ENCODE measurements around the gene DMD.

DMD gene

DNA sequence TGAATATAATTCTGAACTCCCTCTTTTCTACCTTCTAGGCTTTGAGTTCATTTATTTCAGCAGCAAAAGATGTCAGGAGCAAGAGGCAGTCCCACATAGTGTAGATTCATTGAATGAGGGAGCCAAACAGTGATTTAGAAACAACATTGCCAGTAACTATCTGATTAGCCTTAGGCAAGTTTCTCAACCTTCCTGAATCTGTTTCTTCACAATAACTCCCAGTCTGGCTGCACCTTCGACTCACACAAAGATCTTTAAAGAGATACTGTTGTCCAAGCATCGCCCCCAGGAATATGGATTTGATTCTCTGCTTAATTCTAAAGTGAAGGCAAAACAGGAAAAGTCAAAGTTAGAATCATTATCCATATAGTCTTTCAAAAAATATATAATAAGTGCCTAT is 1026.2 kb downstream of the DMD start:
- DNase-seq = no peak

- peak; percentile 20 for DNase-seq
These were observed 1028.3 kb downstream of the DMD start for GRCh38 chrX:32183066-32183465.

DNA sequence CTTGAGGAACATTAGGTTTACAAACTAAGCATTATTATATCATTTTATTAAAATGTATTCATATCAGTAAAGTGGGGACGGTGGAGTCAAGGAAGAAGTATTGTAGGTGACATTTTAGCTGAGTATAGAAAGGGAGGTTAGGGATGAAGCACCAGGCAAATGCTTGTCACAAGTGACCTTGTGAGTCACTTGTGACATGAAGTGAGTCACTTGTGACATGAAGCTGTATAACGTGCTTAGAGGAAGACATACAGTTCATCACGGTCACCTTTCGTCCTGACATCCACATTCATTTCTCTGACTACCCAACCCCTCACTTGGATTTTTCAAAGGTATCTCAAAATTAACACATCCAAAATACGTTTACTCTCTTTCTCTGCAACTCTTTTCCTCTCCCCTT is 1034.8 kb downstream of the DMD start:
- no peak for DNase-seq

- no peak for DNase-seq
These were observed 1040.9 kb downstream of the DMD start for GRCh38 chrX:32170481-32170880.

DNA sequence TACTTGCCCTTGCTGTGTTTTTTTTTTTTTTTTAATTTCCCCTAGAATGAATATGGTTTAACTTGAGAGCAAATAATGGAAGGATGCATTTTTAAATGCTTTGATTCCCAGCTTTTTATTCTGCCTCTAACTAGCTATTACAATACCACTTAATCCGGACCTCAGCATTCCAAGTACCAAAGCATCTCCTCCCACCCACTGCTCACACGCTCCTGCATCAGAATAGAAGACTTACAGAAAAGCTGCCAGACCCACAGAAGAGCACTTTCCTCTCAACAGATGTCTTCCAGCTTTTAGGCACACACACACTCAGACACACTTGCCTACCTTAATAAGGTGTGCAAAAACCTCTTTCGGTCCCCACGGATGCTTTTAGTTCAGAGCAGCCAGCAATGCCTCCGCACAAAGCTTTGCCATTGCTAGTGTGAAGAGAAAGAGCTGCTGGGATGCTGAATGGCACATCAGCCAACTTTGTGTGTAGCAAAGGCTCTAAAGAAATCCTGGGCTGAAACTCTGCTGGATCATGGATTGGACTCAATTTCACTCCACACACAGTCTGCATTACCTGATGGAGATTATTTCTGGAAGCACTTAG is 1056.2 kb downstream of the DMD start:
- DNase-seq = no peak

DNA sequence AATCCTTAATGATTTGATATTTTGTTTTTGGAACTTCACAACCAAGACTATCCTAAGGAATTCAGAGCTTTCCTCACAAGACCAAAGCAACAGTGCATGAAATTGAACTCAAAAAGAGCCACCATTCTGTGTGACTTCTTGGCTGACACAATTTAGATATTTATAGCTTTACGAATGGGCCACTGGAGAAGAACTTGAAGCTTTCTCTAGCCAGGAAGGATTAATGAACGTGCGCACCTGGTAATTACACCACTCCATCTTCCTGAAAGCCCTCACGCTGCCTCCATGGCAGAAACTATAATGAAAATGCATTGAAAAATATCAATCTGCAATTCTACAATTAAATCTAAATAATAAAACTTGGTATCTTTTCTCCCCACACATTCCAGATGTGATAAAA is 1057.8 kb downstream of the DMD start:
- no peak for DNase-seq

GRCh38 chrX:32150141-32150540 is 1061.2 kb downstream of the DMD start:
- DNase-seq = no peak

GRCh38 chrX:32141841-32142240 is 1069.5 kb downstream of the DMD start:
- no peak for DNase-seq

DNA sequence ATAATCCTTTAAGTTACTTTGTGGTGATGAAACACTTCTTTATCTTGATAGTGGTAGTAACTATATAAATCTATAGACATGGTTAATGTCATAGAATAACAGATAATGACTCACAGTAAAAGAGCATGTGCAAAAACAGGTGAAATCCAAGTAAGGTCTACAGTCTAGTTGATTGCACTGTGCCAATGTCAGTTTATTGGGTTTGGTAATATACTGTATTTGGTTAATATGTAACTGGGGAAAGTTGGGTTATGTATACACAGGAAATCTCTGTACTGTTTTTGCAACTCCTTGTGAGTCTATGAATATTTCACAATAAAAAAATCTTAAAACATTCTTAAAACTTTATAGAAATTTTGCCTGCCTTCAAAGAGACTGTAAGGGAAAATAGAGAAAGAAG is 1071.9 kb downstream of the DMD start:
- no peak for DNase-seq

GRCh38 chrX:32137525-32137924 is 1073.8 kb downstream of the DMD start:
- no peak for DNase-seq

- DNase-seq = no peak
These were observed 1084.4 kb downstream of the DMD start for GRCh38 chrX:32126997-32127396.

GRCh38 chrX:32118832-32119231 is 1092.5 kb downstream of the DMD start:
- DNase-seq = no peak

DNA sequence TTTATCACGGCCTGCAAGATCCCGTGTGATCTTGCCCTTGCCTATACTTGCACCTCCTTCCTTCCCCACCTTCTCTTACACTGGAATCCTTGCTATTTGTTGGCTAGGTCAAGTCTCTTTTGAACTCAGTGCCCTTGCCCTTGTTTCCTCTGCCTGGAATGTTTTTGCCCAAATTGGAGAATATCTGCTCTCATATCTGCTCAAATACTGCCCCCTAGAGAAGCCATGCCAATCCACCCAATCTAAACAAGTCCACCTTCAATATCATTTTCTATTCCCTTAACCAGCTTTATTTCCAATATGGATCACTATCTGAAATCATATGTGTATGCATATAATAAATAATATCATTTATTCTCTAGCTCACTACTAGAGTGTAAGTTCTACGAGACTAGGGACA is 1095.3 kb downstream of the DMD start:
- DNase-seq = no peak

DNA sequence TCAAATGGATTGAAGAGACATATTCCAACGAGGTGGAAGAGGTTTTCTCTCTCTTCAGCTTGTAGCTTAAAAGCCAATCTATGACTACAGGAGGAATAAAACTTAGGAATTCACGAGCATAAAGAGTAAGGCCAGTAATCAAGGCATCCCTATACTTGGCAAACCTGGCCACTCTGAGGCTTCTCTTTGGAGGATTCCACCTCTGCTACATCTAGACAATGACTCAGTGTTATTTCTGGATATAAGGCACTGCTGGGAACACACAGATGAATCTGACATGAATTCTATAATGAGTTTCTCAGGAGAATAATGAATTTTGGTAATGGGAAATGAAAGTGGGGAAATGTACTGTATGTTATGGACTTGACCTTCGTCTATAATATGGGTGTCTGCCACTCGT is 1123.7 kb downstream of the DMD start:
- DNase-seq = no peak

- DNase-seq = no peak
These were observed 1126.6 kb downstream of the DMD start for GRCh38 chrX:32084757-32085156.

- no peak for DNase-seq
These were observed 1163.1 kb downstream of the DMD start for GRCh38 chrX:32048285-32048684.

- no peak for DNase-seq
These were observed 1166.2 kb downstream of the DMD start for GRCh38 chrX:32045149-32045548.

- DNase-seq = no peak
These were observed 1170.2 kb downstream of the DMD start for GRCh38 chrX:32041181-32041580.

DNA sequence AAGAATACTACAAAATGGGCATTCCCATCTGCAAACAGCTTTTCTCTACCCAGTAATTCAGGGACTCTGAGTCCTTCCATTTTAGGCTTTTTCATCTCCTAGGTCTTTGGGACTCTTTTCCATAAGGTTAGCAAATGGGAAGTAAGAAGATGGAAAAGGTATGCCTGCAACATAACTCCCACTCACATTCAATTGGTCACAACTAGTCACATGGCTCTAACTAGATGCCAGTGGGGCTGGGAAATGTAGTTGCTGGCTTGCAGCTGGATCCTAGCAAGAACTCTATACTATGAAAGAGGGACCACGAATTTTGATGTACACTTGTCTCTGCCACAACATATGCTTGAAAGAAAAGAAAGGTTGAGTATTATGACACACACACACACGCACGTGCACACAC is 1184.6 kb downstream of the DMD start:
- DNase-seq = no peak

GRCh38 chrX:32024072-32024471 is 1187.3 kb downstream of the DMD start:
- no peak for DNase-seq

GRCh38 chrX:32016195-32016594 is 1195.2 kb downstream of the DMD start:
- DNase-seq = no peak

DNA sequence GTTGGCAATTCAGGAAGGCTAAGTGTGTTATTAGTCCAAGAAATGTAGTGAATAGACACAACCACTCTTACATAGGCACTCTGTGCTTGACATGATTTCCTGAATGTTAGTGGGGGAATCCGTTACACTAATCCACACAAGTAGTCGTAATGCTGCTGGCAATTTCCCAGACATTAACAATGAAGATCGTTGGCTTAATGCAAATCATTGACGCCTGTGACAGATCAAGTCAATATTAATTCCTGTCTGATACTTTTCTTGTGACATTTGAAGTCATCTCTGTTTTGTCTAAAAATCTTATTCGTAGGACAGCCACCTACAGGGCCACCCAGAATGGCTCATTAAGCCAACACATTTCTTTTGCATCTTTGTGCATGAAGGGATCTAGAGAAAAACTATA is 1200.4 kb downstream of the DMD start:
- DNase-seq = no peak

GRCh38 chrX:32010212-32010611 is 1201.1 kb downstream of the DMD start:
- no peak for DNase-seq

- DNase-seq = peak; percentile 30
These were observed 1217.7 kb downstream of the DMD start for GRCh38 chrX:31993637-31994036.

- DNase-seq = no peak
These were observed 1222.4 kb downstream of the DMD start for GRCh38 chrX:31988975-31989374.

GRCh38 chrX:31981546-31982062 is 1229.7 kb downstream of the DMD start:
- DNase-seq = no peak
